Colon (tissue), 2 donors: ENCODE data around the gene ACTN4.

Source experiments
- FAIRE-seq: peaks from 2 replicates; lab custom pipeline; 2012; peaks lifted over from hg19 to GRCh38; lab: Jason Lieb, UNC
- donor health status: control.
- donor health status: control.

Gene ACTN4

GRCh38 chr19:38725469-38726283 is 78.2 kb downstream of the ACTN4 start:
- FAIRE-seq = no peak

- FAIRE-seq = no peak
These were observed 78.8 kb downstream of the ACTN4 start for GRCh38 chr19:38726284-38726673.

GRCh38 chr19:38726761-38727301 is 79.4 kb downstream of the ACTN4 start:
- FAIRE-seq = no peak

GRCh38 chr19:38727306-38727867 is 79.9 kb downstream of the ACTN4 start:
- no peak for FAIRE-seq

GRCh38 chr19:38727868-38728660 is 80.6 kb downstream of the ACTN4 start:
- no peak for FAIRE-seq

GRCh38 chr19:38728752-38729541 is 81.5 kb downstream of the ACTN4 start:
- FAIRE-seq = no peak

- FAIRE-seq = no peak
These were observed 82.4 kb downstream of the ACTN4 start for GRCh38 chr19:38729653-38730469.

- FAIRE-seq = no peak
These were observed 83.0 kb downstream of the ACTN4 start for GRCh38 chr19:38730470-38730730.

- FAIRE-seq = no peak
These were observed 83.5 kb downstream of the ACTN4 start for GRCh38 chr19:38730731-38731589.

GRCh38 chr19:38731654-38732301 is 84.3 kb downstream of the ACTN4 start:
- FAIRE-seq = no peak

- no peak for FAIRE-seq
These were observed 85.7 kb downstream of the ACTN4 start for GRCh38 chr19:38733241-38733492.

- no peak for FAIRE-seq
These were observed 86.2 kb downstream of the ACTN4 start for GRCh38 chr19:38733493-38734175.

- FAIRE-seq = no peak
These were observed 86.7 kb downstream of the ACTN4 start for GRCh38 chr19:38734176-38734425.

- no peak for FAIRE-seq
These were observed 87.2 kb downstream of the ACTN4 start for GRCh38 chr19:38734426-38735256.

- no peak for FAIRE-seq
These were observed 87.8 kb downstream of the ACTN4 start for GRCh38 chr19:38735257-38735686.

- no peak for FAIRE-seq
These were observed 88.6 kb downstream of the ACTN4 start for GRCh38 chr19:38736036-38736412.

- no peak for FAIRE-seq
These were observed 89.2 kb downstream of the ACTN4 start for GRCh38 chr19:38736413-38737280.

- FAIRE-seq = no peak
These were observed 89.9 kb downstream of the ACTN4 start for GRCh38 chr19:38737281-38737865.
